ENCODE results near the gene CHAF1A.

The CHAF1A gene

DNA sequence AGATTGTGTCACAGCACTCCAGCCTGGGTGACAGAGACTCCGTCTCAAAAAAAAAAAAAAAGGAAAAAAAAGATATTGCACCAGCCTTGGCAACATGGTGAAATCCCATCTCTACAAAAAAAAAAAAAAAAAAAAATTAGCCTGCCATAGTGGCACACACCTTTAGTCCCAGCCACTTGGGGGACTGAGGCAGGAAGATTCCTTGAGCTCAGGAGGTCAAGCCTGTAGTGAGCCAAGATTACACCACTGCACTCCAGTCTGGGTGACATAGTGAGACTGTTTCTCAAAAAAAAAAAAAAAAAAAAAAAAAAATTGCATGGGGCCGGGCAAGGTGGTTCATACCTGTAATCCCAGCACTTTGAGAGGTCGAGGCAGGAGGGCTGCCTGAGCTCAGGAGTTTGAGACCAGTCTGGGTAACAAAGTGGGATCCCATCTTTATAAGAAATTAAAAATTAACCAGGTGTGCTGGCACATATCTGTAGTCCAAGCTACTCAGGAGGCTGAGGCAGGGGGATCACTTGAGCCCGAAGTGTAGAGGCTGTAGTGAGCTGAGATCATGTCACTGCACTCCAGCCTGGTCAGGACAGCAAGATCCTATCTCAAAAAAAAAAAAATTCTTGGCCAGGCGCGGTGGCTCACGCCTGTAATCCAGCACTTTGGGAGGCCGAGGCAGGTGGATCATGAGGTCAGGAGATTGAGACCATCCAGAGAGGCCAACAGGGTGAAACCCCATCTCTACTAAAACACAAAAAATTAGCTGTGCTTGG lies 62.6 kb downstream of the CHAF1A start:
- no peak for DNase-seq

- DNase-seq: no peak
Measured at GRCh38 chr19:4467835-4468234, 65.4 kb downstream of the CHAF1A start.

DNA sequence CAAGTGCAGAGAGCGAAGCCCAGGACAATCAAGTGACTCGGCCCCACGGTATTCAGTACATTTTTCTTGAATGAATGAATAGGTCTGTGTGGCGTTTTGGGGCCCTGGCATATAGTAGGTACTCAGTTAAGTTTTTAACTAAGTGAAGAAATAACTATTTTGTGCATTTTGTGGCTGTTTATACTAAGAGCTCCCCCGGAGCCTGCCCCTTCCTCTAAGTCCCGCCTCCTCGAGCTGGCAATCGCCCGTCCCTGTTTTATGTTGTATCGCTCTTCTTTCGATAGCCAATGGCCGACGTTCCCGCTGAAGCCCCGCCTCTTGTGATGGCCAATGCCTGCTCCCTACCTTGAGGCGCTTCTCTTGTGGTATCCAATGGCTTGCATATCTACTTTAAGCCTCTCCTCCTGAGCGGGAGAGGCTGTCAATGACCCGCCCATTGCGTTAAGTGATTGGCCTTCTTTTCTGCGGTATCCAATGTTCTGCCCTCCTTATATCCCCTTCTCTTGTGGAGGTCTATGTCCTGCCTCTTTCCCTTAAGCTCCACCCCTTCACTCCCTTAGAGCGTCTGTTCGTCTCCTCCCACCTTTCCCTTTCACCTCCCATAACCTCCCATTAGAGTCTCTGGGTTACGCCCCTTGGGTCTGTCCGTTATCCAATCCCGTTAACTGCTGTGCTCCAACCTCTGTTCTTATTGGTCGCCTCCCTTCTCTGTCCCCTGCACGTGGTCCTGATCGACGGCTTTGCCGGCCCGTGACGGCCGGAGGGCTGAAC lies 69.1 kb downstream of the CHAF1A start:
- DNase-seq: peak; percentile 100

GRCh38 chr19:4472174-4472974 lies 69.9 kb downstream of the CHAF1A start, which contains the start of gene HDGFL2:
Gene HDGFL2, plus strand, starts transcription at chr19:4472297. Its CDS starts 54 bp downstream, at chr19:4472351.
- no peak for DNase-seq

DNA sequence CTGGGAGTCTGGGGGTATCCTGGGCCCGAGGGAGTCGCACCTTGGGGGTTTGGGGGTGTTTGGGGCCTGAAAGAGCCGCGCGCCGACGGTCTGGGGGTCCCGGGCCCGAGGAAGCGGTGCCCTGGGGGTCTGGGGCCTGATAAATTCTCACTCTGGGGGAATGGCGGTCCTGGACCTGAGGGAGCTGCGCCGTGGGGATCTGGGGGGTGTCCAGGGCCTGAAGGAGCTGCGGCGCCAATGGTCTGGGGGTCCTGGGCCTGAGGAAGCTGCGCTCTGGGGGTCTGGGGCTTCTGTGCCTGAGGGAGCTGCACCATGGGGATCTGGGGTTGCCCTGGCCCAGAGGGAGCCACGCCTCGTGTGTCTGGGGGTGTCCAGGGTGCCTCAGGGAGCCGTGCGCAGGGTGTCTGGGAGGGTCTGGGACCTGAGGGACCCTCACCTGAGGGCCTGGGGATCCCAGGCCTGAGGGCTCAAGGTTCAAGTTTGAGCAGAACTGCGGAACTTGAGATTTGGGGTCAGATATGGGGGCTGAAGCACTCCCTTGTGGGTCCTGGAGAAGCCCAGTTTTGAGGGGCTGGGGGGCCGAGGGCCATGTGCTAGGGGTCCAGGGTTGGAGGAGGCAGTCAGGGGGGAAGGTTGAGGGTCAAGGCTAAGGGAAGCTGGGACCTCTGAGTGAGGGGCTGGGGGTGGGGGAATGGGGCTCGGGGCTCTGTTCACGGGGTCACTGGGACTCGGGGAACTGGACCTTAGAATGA lies 70.7 kb downstream of the CHAF1A start:
- no peak for DNase-seq

GRCh38 chr19:4473763-4474513 lies 71.5 kb downstream of the CHAF1A start:
- no peak for DNase-seq

GRCh38 chr19:4474514-4475022 lies 72.1 kb downstream of the CHAF1A start:
- DNase-seq: peak; percentile 76

DNA sequence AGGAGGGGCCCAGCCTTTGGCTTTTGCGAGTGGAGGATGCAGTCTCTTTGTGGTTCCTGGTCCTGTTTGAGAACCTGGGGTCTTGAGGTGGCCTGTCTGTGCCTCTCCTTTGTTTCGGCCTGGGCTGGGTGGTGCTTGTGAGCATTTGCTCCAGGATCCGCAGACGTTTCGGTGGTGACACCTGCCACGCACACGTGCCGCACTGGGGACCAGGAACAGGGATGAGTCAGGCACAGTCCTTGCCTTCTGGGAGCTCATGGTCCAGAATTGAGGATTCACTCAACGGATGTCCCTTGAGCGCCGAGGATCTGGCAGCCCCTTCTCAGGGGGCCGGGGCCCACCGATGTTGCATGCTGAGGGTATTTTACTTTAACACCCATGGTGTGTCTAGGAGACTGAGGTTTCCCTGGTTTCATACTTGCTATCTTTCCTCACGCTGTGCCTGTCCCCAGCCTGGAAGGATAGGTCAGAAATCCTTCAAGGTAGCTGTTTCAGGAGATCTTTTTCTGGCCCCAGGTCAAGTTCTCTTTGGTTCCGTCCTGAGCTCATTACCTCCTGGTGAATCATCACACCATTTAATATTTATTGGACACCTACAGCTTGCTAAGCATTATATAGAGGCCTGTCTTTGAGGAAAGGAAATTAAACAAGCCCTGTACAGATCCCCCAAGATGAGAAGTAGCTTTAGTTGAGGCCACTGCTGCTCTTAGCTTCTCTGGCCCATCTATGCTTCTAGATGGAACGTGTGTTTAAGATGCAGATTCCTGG lies 74.8 kb downstream of the CHAF1A start:
- DNase-seq: no peak

DNA sequence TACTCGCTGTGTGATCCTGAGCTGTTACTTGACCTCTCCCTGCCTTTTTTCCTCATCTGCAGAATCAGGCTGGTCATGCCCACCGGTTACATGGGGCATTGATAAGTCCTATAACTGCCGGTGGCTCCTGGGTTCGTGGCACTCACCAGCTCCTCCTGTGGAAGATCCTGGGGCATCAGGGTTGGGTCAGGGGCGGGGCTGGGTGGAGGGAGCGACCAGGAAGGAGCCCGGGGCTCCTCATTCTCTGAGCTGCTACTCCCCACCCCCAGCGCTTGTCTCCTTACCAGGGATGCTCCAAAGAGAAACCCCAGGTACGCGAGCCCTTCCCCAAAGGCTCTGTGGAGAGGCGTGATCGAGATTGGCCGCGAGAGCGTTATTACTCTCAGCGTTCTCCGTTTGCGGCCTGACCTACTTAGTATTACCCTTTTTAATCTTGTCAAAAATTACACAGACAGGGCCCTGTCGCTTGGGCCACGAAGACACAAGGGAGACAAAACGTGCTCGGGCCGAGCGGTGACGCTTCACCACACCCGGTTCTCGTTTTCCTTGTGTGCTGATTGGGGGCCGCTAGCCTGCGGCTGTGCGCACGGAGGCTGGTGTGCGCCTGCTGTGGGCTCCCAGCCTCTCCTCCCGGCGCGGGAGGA lies 80.4 kb downstream of the CHAF1A start:
- DNase-seq: no peak

GRCh38 chr19:4483385-4483784 lies 80.9 kb downstream of the CHAF1A start:
- DNase-seq: no peak

DNA sequence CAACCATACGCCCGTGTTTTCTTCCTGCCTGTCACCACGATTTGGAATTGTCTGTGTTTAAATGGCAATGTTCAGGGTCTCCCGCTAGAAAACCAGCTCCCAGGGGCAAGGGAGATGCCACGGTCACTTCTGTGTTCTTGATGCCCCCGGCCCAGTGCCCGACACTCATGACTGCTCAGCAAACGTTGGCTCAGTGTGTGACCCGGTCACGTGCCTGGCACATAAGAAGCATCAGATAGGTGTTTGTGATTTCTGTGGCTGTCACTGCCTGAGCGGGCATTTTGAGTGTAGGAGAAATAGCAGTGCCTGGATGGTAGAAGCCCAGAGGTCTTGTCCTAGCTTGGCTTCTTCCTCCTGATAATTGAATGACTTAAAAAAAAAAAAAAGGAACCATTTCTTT lies 85.1 kb downstream of the CHAF1A start:
- DNase-seq: no peak

GRCh38 chr19:4488496-4488895 lies 86.1 kb downstream of the CHAF1A start:
- DNase-seq: no peak

DNA sequence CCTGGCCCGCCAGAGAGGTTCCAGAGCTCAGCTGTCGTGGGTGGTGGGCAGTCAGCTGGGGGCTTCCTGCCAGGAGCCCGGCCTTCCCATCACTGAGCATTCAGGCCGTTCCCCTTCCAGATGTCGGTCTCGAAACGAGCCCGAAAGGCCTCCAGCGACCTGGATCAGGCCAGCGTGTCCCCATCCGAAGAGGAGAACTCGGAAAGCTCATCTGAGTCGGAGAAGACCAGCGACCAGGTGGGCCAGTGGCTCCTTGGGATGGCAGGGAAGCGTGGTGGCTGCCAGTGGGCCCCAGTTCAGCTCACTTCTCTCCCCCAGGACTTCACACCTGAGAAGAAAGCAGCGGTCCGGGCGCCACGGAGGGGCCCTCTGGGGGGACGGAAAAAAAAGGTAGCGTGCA lies 89.0 kb downstream of the CHAF1A start:
- DNase-seq: no peak

DNA sequence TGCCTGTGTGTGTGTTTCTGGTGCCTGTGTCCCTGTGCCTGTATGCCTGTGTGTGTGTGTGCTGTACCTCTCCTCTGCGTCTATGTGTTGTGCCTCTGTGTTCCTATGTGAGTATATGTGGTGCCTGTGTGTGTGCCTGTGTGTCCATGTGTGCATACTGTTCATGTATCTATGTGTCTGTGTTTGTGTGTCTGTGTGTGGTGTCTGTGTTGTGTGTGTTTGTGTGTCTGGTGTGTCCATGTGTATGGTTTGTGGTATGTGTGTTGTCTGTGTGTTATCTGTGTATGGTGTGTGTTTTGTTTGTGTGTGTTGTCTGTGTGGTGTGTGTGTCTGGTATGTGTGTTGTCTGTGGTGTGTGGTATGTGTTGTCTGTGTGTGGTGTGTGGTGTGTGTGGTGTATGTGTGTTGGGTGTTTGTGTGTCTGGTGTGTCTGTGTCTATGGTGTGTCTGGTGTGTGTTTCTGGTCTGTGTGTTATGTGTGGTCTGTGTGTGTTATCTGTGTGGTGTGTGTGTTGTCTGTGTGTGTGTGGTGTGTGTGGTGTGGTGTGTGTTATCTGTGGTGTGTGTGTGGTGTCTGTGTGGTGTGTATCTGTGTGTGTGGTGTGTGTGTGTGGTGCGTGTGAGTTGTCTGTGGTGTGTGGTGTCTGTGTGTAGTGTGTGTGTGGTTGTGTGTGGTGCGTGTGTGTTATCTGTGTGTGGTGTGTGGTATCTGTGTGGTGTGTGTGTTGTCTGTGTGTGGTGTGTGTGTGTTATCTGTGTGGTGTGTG lies 90.1 kb downstream of the CHAF1A start:
- DNase-seq: no peak

Data from fibroblast of skin of right quadriceps (primary cell).